HG02571 (cell line): ENCODE measurements around the gene CTSA.
A peak's percentile ranks its signal among the peaks of the same experiment; 100 is the strongest.
"Not testable (repeated sequence)": the region's sequence is repeated elsewhere in the genome, so short reads cannot be mapped to it uniquely, and the experiment has no call there.

Experiments used
- ATAC-seq: cut with Tn5 transposase; IDR thresholded peaks from one replicate; pipeline ENCODE4 v1.9.1; 2021; ENCODE audit warnings: mild to moderate bottlenecking, moderate library complexity; ENCODE audit not compliant: unreplicated experiment

CTSA gene

GRCh38 chr20:45863543-45864470 is 27.3 kb upstream of the CTSA start:
- no peak for ATAC-seq

GRCh38 chr20:45866454-45866853 is 24.7 kb upstream of the CTSA start:
- no peak for ATAC-seq

- no peak for ATAC-seq
Observed at GRCh38 chr20:45867136-45867818, 23.9 kb upstream of the CTSA start.

- no peak for ATAC-seq
Observed at GRCh38 chr20:45867819-45868176, 23.3 kb upstream of the CTSA start.

GRCh38 chr20:45872626-45873025 is 18.5 kb upstream of the CTSA start:
- ATAC-seq, result no peak

- no peak for ATAC-seq
Observed at GRCh38 chr20:45873409-45874103, 17.6 kb upstream of the CTSA start.

- ATAC-seq, result not testable (repeated sequence)
Observed at GRCh38 chr20:45874104-45874481, 17.0 kb upstream of the CTSA start.

GRCh38 chr20:45874576-45874975 is 16.6 kb upstream of the CTSA start:
- no peak for ATAC-seq

- ATAC-seq, result no peak
Observed at GRCh38 chr20:45878076-45878761, 12.9 kb upstream of the CTSA start.

GRCh38 chr20:45880988-45881788 is 9.9 kb upstream of the CTSA start, which contains the start of gene ZSWIM1:
ZSWIM1 (plus strand) TSS chr20:45881227; CDS start chr20:45882593, 1,366 bp downstream.
- peak; percentile 97 for ATAC-seq

GRCh38 chr20:45882469-45883099 is 8.6 kb upstream of the CTSA start:
- no peak for ATAC-seq

- no peak for ATAC-seq
Observed at GRCh38 chr20:45883100-45883469, 8.1 kb upstream of the CTSA start.

GRCh38 chr20:45886590-45887345 is 4.4 kb upstream of the CTSA start:
- ATAC-seq, result no peak

GRCh38 chr20:45887346-45887715 is 3.8 kb upstream of the CTSA start, which contains the start of gene SPATA25:
SPATA25 (minus strand) TSS chr20:45887622; CDS start chr20:45887590, 32 bp downstream.
- ATAC-seq, result no peak

- no peak for ATAC-seq
Observed at GRCh38 chr20:45888681-45889080, 2.5 kb upstream of the CTSA start.

GRCh38 chr20:45890077-45890984 is 804 bp upstream of the CTSA start:
- ATAC-seq, result no peak

GRCh38 chr20:45892049-45892825 is 1.1 kb downstream of the CTSA start:
- ATAC-seq, result no peak
